ENCODE results near the gene SPEF1. TPM values are rescaled to one million over a fixed set of nuclear protein-coding genes. Genes with fewer than 3 reads are reported as not detected.
A peak's percentile ranks its signal among the peaks of the same experiment; 100 is the strongest.

The SPEF1 gene
- total and polyA plus RNA-seq, 2 of the 13 experiments (the other 11 are each of a cell fraction or from before 2014, with no cell fraction given), result 0.11 to 0.27 TPM

DNA sequence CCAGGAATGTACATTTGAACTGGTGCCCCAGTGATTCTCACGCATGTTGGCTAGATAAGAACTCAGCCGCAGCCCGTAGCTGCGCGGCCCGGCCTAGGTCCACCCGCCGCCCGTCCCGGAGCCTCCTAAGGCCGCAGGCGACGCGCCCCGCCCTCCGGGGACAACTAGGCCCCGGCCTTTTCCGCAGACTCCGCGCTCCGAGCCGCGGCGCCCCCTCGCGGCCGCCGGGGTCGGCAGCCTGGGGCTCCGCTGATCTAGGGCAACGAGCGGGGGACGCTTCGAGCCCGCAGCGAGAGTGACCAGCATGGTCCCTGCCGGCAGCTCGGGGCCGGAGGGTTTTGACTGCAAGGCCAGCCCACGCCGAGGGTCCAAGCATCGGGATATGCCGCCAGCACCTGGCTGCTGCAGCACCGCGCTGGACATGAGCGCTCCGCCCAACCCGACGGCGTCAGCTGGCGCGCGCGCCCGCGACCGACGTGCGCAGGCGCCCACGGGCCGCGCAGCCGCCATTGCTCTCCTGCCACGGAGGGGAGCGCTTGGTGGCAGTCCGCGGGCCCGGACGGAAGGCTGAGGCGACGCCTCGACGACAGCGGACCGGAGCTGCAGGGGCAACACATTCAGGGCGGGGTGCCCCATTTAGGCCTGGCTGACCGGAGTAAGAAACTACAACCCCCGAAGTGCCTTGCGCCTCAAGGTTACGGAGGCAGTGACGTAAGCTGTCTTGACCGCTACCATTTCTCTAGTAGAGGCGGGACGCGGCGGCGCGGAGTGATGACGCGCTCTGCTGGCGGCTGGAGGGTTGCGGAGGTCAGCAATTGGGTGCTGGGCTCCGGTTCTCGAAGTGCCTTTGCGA is 39.0 kb upstream of the SPEF1 start, which contains the start of gene AP5S1 (continued):
- TF ChIP-seq, protein P1, sequence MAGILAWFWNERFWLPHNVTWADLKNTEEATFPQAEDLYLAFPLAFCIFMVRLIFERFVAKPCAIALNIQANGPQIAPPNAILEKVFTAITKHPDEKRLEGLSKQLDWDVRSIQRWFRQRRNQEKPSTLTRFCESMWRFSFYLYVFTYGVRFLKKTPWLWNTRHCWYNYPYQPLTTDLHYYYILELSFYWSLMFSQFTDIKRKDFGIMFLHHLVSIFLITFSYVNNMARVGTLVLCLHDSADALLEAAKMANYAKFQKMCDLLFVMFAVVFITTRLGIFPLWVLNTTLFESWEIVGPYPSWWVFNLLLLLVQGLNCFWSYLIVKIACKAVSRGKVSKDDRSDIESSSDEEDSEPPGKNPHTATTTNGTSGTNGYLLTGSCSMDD (CRISPR knock-in tag; IDR thresholded peaks at IDR 0.05), result peak; percentile 95; the same call in 1 of the 2 replicates
- no peak for TF ChIP-seq SOX6 (IDR thresholded peaks at IDR 0.05)
- peak; percentile 78 for TF ChIP-seq SOX6 (CRISPR knock-in tag; IDR thresholded peaks at IDR 0.05)
- TF ChIP-seq NFE2 (CRISPR knock-in tag; IDR thresholded peaks at IDR 0.05), result peak; percentile 54; the same call in 1 of the 2 replicates
- no peak for TF ChIP-seq ZNF569 (CRISPR knock-in tag; IDR thresholded peaks at IDR 0.05; ENCODE audit: borderline replicate concordance)
- peak; percentile 73 for TF ChIP-seq TARDBP (CRISPR knock-in tag; IDR thresholded peaks at IDR 0.05)
- TF ChIP-seq, protein P2, sequence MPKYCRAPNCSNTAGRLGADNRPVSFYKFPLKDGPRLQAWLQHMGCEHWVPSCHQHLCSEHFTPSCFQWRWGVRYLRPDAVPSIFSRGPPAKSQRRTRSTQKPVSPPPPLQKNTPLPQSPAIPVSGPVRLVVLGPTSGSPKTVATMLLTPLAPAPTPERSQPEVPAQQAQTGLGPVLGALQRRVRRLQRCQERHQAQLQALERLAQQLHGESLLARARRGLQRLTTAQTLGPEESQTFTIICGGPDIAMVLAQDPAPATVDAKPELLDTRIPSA (CRISPR knock-in tag; IDR thresholded peaks at IDR 0.05; ENCODE audit: borderline replicate concordance), result peak; percentile 98
- peak; percentile 10 for TF ChIP-seq ZNF772 (CRISPR knock-in tag; IDR thresholded peaks at IDR 0.05)
- TF ChIP-seq ZNF7 (CRISPR knock-in tag; IDR thresholded peaks at IDR 0.05), result 0 out of 2 replicates have a peak, but pooled peaks have one; percentile 17
- TF ChIP-seq, protein P3, sequence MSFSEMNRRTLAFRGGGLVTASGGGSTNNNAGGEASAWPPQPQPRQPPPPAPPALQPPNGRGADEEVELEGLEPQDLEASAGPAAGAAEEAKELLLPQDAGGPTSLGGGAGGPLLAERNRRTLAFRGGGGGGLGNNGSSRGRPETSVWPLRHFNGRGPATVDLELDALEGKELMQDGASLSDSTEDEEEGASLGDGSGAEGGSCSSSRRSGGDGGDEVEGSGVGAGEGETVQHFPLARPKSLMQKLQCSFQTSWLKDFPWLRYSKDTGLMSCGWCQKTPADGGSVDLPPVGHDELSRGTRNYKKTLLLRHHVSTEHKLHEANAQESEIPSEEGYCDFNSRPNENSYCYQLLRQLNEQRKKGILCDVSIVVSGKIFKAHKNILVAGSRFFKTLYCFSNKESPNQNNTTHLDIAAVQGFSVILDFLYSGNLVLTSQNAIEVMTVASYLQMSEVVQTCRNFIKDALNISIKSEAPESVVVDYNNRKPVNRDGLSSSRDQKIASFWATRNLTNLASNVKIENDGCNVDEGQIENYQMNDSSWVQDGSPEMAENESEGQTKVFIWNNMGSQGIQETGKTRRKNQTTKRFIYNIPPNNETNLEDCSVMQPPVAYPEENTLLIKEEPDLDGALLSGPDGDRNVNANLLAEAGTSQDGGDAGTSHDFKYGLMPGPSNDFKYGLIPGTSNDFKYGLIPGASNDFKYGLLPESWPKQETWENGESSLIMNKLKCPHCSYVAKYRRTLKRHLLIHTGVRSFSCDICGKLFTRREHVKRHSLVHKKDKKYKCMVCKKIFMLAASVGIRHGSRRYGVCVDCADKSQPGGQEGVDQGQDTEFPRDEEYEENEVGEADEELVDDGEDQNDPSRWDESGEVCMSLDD (CRISPR knock-in tag; IDR thresholded peaks at IDR 0.05; ENCODE audit: borderline replicate concordance), result peak; percentile 77
- TF ChIP-seq, protein P4, sequence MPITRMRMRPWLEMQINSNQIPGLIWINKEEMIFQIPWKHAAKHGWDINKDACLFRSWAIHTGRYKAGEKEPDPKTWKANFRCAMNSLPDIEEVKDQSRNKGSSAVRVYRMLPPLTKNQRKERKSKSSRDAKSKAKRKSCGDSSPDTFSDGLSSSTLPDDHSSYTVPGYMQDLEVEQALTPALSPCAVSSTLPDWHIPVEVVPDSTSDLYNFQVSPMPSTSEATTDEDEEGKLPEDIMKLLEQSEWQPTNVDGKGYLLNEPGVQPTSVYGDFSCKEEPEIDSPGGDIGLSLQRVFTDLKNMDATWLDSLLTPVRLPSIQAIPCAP (CRISPR knock-in tag; IDR thresholded peaks at IDR 0.05; ENCODE audit: low read depth), result peak; percentile 75; the same call in 1 of the 2 replicates
- TF ChIP-seq, protein P5, sequence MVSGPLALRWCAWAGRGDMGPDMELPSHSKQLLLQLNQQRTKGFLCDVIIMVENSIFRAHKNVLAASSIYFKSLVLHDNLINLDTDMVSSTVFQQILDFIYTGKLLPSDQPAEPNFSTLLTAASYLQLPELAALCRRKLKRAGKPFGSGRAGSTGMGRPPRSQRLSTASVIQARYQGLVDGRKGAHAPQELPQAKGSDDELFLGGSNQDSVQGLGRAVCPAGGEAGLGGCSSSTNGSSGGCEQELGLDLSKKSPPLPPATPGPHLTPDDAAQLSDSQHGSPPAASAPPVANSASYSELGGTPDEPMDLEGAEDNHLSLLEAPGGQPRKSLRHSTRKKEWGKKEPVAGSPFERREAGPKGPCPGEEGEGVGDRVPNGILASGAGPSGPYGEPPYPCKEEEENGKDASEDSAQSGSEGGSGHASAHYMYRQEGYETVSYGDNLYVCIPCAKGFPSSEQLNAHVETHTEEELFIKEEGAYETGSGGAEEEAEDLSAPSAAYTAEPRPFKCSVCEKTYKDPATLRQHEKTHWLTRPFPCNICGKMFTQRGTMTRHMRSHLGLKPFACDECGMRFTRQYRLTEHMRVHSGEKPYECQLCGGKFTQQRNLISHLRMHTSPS (CRISPR knock-in tag; IDR thresholded peaks at IDR 0.05; ENCODE audit: low read depth), result peak; percentile 79
- peak; percentile 41; the same call in 1 of the 2 replicates for TF ChIP-seq KDM6A (CRISPR knock-in tag; IDR thresholded peaks at IDR 0.05; ENCODE audit: low read depth)
- TF ChIP-seq ZNF468 (CRISPR knock-in tag; IDR thresholded peaks at IDR 0.05), result peak; percentile 87
- TF ChIP-seq ZNF143 (CRISPR knock-in tag; IDR thresholded peaks at IDR 0.05), result peak; percentile 96
- TF ChIP-seq ZNF614 (CRISPR knock-in tag; IDR thresholded peaks at IDR 0.05; ENCODE audit: borderline replicate concordance), result peak; percentile 91
- TF ChIP-seq, protein P6, sequence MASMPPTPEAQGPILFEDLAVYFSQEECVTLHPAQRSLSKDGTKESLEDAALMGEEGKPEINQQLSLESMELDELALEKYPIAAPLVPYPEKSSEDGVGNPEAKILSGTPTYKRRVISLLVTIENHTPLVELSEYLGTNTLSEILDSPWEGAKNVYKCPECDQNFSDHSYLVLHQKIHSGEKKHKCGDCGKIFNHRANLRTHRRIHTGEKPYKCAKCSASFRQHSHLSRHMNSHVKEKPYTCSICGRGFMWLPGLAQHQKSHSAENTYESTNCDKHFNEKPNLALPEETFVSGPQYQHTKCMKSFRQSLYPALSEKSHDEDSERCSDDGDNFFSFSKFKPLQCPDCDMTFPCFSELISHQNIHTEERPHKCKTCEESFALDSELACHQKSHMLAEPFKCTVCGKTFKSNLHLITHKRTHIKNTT (CRISPR knock-in tag; IDR thresholded peaks at IDR 0.05), result peak; percentile 92; the same call in 1 of the 2 replicates
- TF ChIP-seq ZNF207 (IDR thresholded peaks at IDR 0.05; ENCODE audit: borderline replicate concordance), result no peak
- TF ChIP-seq, protein P7, sequence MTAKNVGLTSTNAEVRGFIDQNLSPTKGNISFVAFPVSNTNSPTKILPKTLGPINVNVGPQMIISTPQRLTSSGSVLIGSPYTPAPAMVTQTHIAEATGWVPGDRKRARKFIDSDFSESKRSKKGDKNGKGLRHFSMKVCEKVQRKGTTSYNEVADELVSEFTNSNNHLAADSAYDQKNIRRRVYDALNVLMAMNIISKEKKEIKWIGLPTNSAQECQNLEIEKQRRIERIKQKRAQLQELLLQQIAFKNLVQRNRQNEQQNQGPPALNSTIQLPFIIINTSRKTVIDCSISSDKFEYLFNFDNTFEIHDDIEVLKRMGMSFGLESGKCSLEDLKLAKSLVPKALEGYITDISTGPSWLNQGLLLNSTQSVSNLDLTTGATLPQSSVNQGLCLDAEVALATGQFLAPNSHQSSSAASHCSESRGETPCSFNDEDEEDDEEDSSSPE (CRISPR knock-in tag; IDR thresholded peaks at IDR 0.05), result peak; percentile 92
